ENCODE data around the gene NR2E3. TPM values are rescaled to one million over a fixed set of nuclear protein-coding genes. Genes with fewer than 3 reads are reported as not detected.
"Not testable (repeated sequence)": the region's sequence is repeated elsewhere in the genome, so short reads cannot be mapped to it uniquely, and the experiment has no call there.

Gene NR2E3
- total and polyA plus RNA-seq, 5 donors from 2014 or later = 0.10 to 0.32 TPM; not detected in 3

DNA sequence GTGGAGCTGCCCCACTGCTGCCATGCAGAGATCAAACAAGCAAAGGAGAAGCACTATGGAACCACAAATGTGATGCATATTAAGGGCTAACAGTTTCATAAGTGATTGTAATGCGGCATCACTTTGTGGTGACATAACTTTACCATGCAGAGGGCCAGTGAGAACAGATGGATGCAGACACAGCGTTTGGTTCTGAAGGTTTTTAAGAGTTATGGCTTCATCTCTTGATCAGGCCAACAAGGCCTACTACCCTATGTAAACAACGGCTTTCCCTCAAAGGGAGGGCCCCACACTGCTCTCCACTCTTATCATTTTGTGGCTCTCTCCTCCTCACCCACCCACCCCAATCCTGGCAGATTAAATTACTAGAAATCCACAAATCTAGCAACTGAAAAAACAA is 13.4 kb downstream of the NR2E3 start:
- no peak overlapping the region for H3K27ac Mint-ChIP-seq
- Histone ChIP-seq H3K27me3 (ENCODE audit: control insufficient read depth, insufficient read depth, low read length) (no peaks in the 10 kb centered on the region), H3K27ac (ENCODE audit: insufficient read depth, low read length, poor library complexity, severe bottlenecking) (no peak overlapping the region), H3K4me3 (ENCODE audit: low read depth, low read length) (no peak overlapping the region), H3K4me1 (ENCODE audit: control insufficient read depth, insufficient read depth, low read length, poor library complexity, severe bottlenecking) (no peaks in the 10 kb centered on the region), H3K9me3 (ENCODE audit: control insufficient read depth in 2 of 2, low read length in 2 of 2) (peaks cover 21 to 30% of the 10 kb centered on the region in 2 experiments), H3K36me3 (ENCODE audit: control insufficient read depth, insufficient read depth, low read length) (peaks cover 39% of the 10 kb centered on the region)
- H3K4me1 Mint-ChIP-seq = no peaks in the 10 kb centered on the region
- H3K4me3 Mint-ChIP-seq = no peak overlapping the region
- ATAC-seq (ENCODE audit: low read depth in 2 of 2) (no peak), DNase-seq (no peak)
- peaks cover 61% of the 10 kb centered on the region for H3K36me3 Mint-ChIP-seq
- H3K27me3 Mint-ChIP-seq = no peaks in the 10 kb centered on the region
- H3K9me3 Mint-ChIP-seq = peaks cover 6 to 33% (median 14%) of the 10 kb centered on the region in 7 donors

DNA sequence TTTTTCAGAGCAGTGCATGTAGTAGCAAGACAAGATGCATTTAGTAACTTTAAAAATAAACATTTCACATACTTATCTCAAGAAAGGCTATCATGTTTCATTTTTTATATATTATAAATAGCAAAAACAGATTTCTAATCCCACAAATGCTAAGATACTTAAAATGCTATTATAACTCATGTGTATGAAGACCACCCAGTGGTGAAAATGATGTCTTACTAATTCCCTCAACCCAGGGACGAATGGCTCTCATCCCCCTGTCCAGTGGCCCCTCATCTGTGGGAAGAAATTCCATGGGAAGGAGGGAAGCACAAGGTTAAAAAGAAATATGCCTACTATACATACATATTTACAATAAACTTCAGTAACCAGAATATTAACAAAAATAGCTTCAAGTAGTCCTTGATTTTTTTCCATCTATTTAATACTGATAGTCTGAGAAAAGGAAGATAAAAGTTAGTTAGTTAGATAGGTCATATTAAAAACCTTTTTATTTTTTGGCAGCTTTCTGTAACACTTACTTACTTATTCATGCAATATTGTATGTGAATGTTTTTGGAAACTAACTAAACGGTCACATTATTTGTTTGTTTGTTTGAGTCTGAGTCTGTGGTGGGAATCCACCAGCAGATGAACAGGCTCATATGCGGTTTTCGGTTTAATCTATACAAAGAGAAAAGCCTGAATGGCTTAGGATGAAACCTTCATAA is 14.8 kb downstream of the NR2E3 start:
- H3K4me3 ChIP-seq (ENCODE audit: low read depth, low read length) = no peak overlapping the region
- no peaks in the 10 kb centered on the region for H3K4me1 Mint-ChIP-seq
- peaks cover 74% of the 10 kb centered on the region for H3K36me3 Mint-ChIP-seq
- no peaks in the 10 kb centered on the region for H3K27me3 Mint-ChIP-seq
- H3K4me1 ChIP-seq (ENCODE audit: control insufficient read depth, insufficient read depth, low read length, poor library complexity, severe bottlenecking) = no peaks in the 10 kb centered on the region
- peaks cover 53% of the 10 kb centered on the region for H3K36me3 ChIP-seq (ENCODE audit: control insufficient read depth, insufficient read depth, low read length)
- H3K4me3 Mint-ChIP-seq = no peak overlapping the region
- H3K27ac Mint-ChIP-seq = no peak overlapping the region
- no peaks in the 10 kb centered on the region for H3K27me3 ChIP-seq (ENCODE audit: control insufficient read depth, insufficient read depth, low read length)
- peaks cover 20 to 23% of the 10 kb centered on the region in 2 experiments for H3K9me3 ChIP-seq (ENCODE audit: control insufficient read depth in 2 of 2, low read length in 2 of 2)
- H3K27ac ChIP-seq (ENCODE audit: insufficient read depth, low read length, poor library complexity, severe bottlenecking) = no peak overlapping the region
- no peak for DNase-seq
- ATAC-seq (ENCODE audit: low read depth in 2 of 2) = no peak
- peaks cover 6 to 25% (median 16%) of the 10 kb centered on the region in 7 donors for H3K9me3 Mint-ChIP-seq

DNA sequence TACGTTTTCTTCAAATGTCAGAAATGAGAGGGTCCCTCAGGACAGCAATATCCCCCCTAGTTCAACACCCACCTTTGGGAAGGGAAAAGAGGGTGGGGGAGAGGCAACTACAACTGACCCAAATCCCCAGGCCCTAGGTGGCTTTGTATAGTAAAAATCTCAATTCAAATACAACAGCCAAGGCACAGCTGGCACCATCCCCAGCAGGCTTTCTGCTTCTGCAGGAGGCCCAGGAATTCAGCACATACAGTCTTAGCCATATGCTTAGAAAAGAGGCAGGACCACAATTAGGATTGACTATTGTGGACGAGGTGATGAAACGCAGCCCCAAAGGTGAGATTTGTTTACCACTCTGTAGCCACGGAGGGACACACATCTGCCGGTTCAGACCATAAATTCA is 15.8 kb downstream of the NR2E3 start:
- H3K36me3 ChIP-seq (ENCODE audit: control insufficient read depth, insufficient read depth, low read length) = peaks cover 55% of the 10 kb centered on the region
- H3K27me3 ChIP-seq (ENCODE audit: control insufficient read depth, insufficient read depth, low read length) = no peaks in the 10 kb centered on the region
- no peak overlapping the region for H3K4me3 ChIP-seq (ENCODE audit: low read depth, low read length)
- Mint-ChIP-seq H3K36me3 (peaks cover 76% of the 10 kb centered on the region), H3K27me3 (no peaks in the 10 kb centered on the region), H3K4me1 (no peaks in the 10 kb centered on the region), H3K4me3 (no peak overlapping the region), H3K27ac (no peak overlapping the region), H3K9me3 (peaks cover 6 to 25% (median 10%) of the 10 kb centered on the region in 7 donors)
- H3K4me1 ChIP-seq (ENCODE audit: control insufficient read depth, insufficient read depth, low read length, poor library complexity, severe bottlenecking) = no peaks in the 10 kb centered on the region
- ATAC-seq (ENCODE audit: low read depth in 2 of 2) (no peak), DNase-seq (no peak)
- no peak overlapping the region for H3K27ac ChIP-seq (ENCODE audit: insufficient read depth, low read length, poor library complexity, severe bottlenecking)
- peaks cover 14 to 20% of the 10 kb centered on the region in 2 experiments for H3K9me3 ChIP-seq (ENCODE audit: control insufficient read depth in 2 of 2, low read length in 2 of 2)

DNA sequence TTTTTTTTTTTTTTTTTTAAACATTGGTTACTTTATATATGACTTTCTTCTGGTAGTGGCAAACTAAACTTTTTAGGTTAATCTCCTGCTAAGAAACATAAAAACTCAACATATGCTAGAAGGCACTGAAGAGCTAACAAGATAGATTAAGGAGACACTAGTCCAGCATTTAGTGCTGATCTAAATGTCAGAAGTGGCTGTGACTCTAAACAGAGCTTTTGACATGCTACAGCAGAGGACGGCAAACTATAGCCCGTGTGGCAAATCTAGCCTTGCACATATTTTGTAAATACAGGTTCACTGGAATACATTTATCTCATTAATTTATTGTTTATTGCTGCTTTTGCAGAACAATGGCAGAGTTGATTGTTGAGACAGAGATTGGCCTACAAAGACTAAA is 20.6 kb downstream of the NR2E3 start:
- DNase-seq = no peak
- no peaks in the 10 kb centered on the region for H3K4me1 Mint-ChIP-seq
- no peaks in the 10 kb centered on the region for H3K4me1 ChIP-seq (ENCODE audit: control insufficient read depth, insufficient read depth, low read length, poor library complexity, severe bottlenecking)
- peaks cover 41% of the 10 kb centered on the region for H3K36me3 ChIP-seq (ENCODE audit: control insufficient read depth, insufficient read depth, low read length)
- peaks cover 0 to 5% (median 0%) of the 10 kb centered on the region in 7 donors for H3K9me3 Mint-ChIP-seq
- H3K4me3 ChIP-seq (ENCODE audit: low read depth, low read length) = no peak overlapping the region
- H3K27ac ChIP-seq (ENCODE audit: insufficient read depth, low read length, poor library complexity, severe bottlenecking) = no peak overlapping the region
- no peak overlapping the region for H3K27ac Mint-ChIP-seq
- no peak overlapping the region for H3K4me3 Mint-ChIP-seq
- H3K36me3 Mint-ChIP-seq = peaks cover 46% of the 10 kb centered on the region
- no peaks in the 10 kb centered on the region for H3K9me3 ChIP-seq (ENCODE audit: control insufficient read depth in 2 of 2, low read length in 2 of 2)
- no peaks in the 10 kb centered on the region for H3K27me3 ChIP-seq (ENCODE audit: control insufficient read depth, insufficient read depth, low read length)
- no peaks in the 10 kb centered on the region for H3K27me3 Mint-ChIP-seq
- no peak for ATAC-seq (ENCODE audit: low read depth in 2 of 2)

DNA sequence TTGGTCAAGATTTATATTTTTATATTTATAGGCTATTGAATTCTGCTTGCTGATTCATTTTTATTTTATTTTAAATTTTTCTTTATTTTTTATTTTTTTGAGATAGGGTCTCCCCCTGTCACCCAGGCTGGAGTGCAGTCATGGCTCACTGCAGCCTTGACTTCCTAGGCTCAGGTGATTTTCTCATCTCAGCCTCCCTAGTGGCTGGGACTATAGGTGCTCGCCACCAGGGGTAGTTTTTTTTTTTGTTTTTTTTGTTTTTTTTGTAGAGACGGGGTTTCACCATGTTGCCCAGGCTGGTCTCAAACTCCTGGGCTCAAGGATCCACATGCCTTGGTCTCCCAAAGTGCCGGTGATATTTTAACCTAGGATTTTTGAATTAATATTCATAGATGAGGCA is 31.2 kb downstream of the NR2E3 start:
- Mint-ChIP-seq H3K4me1 (peaks cover 0 to 15% (median 8%) of the 10 kb centered on the region in 4 donors), H3K9me3 (no peaks in the 10 kb centered on the region), H3K4me3 (no peak overlapping the region), H3K27me3 (no peaks in the 10 kb centered on the region), H3K27ac (no peak overlapping the region), H3K36me3 (peaks cover 22% of the 10 kb centered on the region)
- Histone ChIP-seq H3K27ac (ENCODE audit: insufficient read depth, low read length, poor library complexity, severe bottlenecking) (no peak overlapping the region), H3K4me3 (ENCODE audit: low read depth, low read length) (no peak overlapping the region), H3K36me3 (ENCODE audit: control insufficient read depth, insufficient read depth, low read length) (no peaks in the 10 kb centered on the region), H3K27me3 (ENCODE audit: control insufficient read depth, insufficient read depth, low read length) (no peaks in the 10 kb centered on the region), H3K9me3 (ENCODE audit: control insufficient read depth in 2 of 2, low read length in 2 of 2) (no peaks in the 10 kb centered on the region), H3K4me1 (ENCODE audit: control insufficient read depth, insufficient read depth, low read length, poor library complexity, severe bottlenecking) (no peaks in the 10 kb centered on the region)
- DNase-seq (no peak), ATAC-seq (ENCODE audit: low read depth in 2 of 2) (no peak)

DNA sequence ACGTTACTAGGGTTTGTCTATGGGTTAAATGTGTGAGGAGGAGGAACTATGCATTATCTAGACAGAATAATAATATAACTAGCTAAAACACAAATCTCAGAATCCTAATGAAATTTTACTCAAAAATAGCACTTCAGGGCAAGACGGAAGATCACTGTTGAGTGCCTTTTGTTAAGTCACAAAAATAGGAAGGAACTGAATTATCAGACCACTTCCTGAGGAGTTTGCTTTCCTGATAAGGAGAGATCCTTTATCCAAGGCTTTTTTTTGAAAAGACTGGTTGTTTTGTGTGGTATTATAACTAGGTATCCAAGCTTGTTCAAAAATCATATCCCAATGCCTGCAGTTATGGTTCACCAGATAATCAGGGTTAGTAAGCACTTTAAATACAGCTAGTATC is 34.6 kb downstream of the NR2E3 start:
- DNase-seq (no peak), ATAC-seq (ENCODE audit: low read depth in 2 of 2) (no peak)
- Histone ChIP-seq H3K36me3 (ENCODE audit: control insufficient read depth, insufficient read depth, low read length) (peaks cover 23% of the 10 kb centered on the region), H3K27ac (ENCODE audit: insufficient read depth, low read length, poor library complexity, severe bottlenecking) (no peak overlapping the region), H3K4me3 (ENCODE audit: low read depth, low read length) (no peak overlapping the region), H3K9me3 (ENCODE audit: control insufficient read depth in 2 of 2, low read length in 2 of 2) (no peaks in the 10 kb centered on the region), H3K4me1 (ENCODE audit: control insufficient read depth, insufficient read depth, low read length, poor library complexity, severe bottlenecking) (no peaks in the 10 kb centered on the region), H3K27me3 (ENCODE audit: control insufficient read depth, insufficient read depth, low read length) (no peaks in the 10 kb centered on the region)
- no peaks in the 10 kb centered on the region for H3K9me3 Mint-ChIP-seq
- peaks cover 0 to 4% (median under 1%) of the 10 kb centered on the region in 4 donors for H3K4me1 Mint-ChIP-seq
- H3K27ac Mint-ChIP-seq = no peak overlapping the region
- peaks cover 34% of the 10 kb centered on the region for H3K36me3 Mint-ChIP-seq
- H3K4me3 Mint-ChIP-seq = no peak overlapping the region
- no peaks in the 10 kb centered on the region for H3K27me3 Mint-ChIP-seq

DNA sequence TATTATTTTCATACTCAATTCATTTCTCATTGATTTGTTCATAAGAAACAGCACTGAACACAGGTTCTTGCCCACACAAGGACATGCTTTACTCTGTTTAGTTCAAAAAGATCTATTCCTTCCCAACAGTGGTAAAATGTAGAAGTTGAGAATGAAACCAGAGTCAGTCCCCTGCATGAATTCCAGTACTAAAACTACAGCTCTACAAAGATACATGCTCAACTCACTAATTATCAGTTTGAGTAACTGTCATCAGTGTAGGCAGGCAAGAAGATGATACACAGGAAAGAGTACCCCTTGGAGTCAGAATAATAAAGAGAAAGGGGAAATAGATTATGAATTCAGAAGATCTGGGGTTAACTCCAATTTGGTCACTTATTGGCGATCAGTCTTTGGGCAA is 43.2 kb downstream of the NR2E3 start:
- H3K9me3 ChIP-seq (ENCODE audit: control insufficient read depth in 2 of 2, low read length in 2 of 2) = no peaks in the 10 kb centered on the region
- peaks cover 44% of the 10 kb centered on the region for H3K36me3 Mint-ChIP-seq
- no peaks in the 10 kb centered on the region for H3K4me1 Mint-ChIP-seq
- H3K27me3 ChIP-seq (ENCODE audit: control insufficient read depth, insufficient read depth, low read length) = no peaks in the 10 kb centered on the region
- no peak overlapping the region for H3K4me3 Mint-ChIP-seq
- H3K4me1 ChIP-seq (ENCODE audit: control insufficient read depth, insufficient read depth, low read length, poor library complexity, severe bottlenecking) = no peaks in the 10 kb centered on the region
- H3K9me3 Mint-ChIP-seq = no peaks in the 10 kb centered on the region
- no peak overlapping the region for H3K4me3 ChIP-seq (ENCODE audit: low read depth, low read length)
- H3K27ac ChIP-seq (ENCODE audit: insufficient read depth, low read length, poor library complexity, severe bottlenecking) = no peak overlapping the region
- no peaks in the 10 kb centered on the region for H3K27me3 Mint-ChIP-seq
- DNase-seq = no peak
- peaks cover 25% of the 10 kb centered on the region for H3K36me3 ChIP-seq (ENCODE audit: control insufficient read depth, insufficient read depth, low read length)
- ATAC-seq (ENCODE audit: low read depth in 2 of 2) = no peak
- H3K27ac Mint-ChIP-seq = no peak overlapping the region

DNA sequence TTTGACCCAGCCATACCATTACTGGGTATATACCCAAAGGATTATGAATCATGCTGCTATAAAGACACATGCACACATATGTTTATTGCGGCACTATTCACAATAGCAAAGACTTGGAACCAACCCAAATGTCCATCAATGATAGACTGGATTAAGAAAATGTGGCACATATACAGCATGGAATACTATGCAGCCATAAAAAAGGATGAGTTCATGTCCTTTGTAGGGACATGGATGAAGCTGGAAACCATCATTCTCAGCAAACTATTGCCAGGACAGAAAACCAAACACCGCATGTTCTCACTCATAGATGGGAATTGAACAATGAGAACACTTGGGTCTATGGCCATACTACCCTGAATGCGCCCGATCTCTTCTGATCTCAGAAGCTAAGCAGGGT is 47.9 kb downstream of the NR2E3 start:
- not testable (repeated sequence) for H3K27me3 ChIP-seq (ENCODE audit: control insufficient read depth, insufficient read depth, low read length); H3K27ac Mint-ChIP-seq; H3K27ac ChIP-seq (ENCODE audit: insufficient read depth, low read length, poor library complexity, severe bottlenecking); H3K4me3 ChIP-seq (ENCODE audit: low read depth, low read length); H3K4me1 Mint-ChIP-seq; ATAC-seq (ENCODE audit: low read depth in 2 of 2); H3K4me1 ChIP-seq (ENCODE audit: control insufficient read depth, insufficient read depth, low read length, poor library complexity, severe bottlenecking); H3K9me3 Mint-ChIP-seq; H3K4me3 Mint-ChIP-seq; H3K9me3 ChIP-seq (ENCODE audit: control insufficient read depth in 2 of 2, low read length in 2 of 2); DNase-seq; H3K27me3 Mint-ChIP-seq
- H3K36me3 Mint-ChIP-seq = peaks cover 37% of the 10 kb centered on the region
- H3K36me3 ChIP-seq (ENCODE audit: control insufficient read depth, insufficient read depth, low read length) = peaks cover 17% of the 10 kb centered on the region

Data from CD4-positive, CD25-positive, alpha-beta regulatory T cell (primary cell).